ENCODE results near the gene CLEC9A.
"Not testable (repeated sequence)": the region's sequence is repeated elsewhere in the genome, so short reads cannot be mapped to it uniquely, and the experiment has no call there.

Gene CLEC9A

GRCh38 chr12:10026666-10027065 is 3.8 kb upstream of the CLEC9A start:
- not testable (repeated sequence) for H3K9ac ChIP-seq (ENCODE audit: low read length); H3K79me1 ChIP-seq (ENCODE audit: low read length); H3K4ac ChIP-seq (ENCODE audit: low read depth, low read length); H3K4me2 ChIP-seq (ENCODE audit: low read length); H3K27me3 ChIP-seq (ENCODE audit: insufficient read depth, low read length, poor library complexity); DNase-seq; H3K18ac ChIP-seq (ENCODE audit: low read length); H3K56ac ChIP-seq (ENCODE audit: low read length); H3K4me3 ChIP-seq (ENCODE audit: low read length); H3K23ac ChIP-seq (ENCODE audit: low read length); H2BK120ac ChIP-seq (ENCODE audit: low read depth, low read length); H2BK15ac ChIP-seq (replicated peaks; ENCODE audit: low read depth); H3K4me1 ChIP-seq (ENCODE audit: control insufficient read depth, low read depth, low read length); H3K79me2 ChIP-seq (ENCODE audit: control insufficient read depth, insufficient read depth, low read length); H4K8ac ChIP-seq (ENCODE audit: low read depth, low read length); H2AK5ac ChIP-seq (ENCODE audit: low read length); H3K36me3 ChIP-seq (ENCODE audit: control insufficient read depth, insufficient read depth, low read length); H3K27ac ChIP-seq (ENCODE audit: low read depth, low read length); H4K5ac ChIP-seq (ENCODE audit: low read length); H2BK5ac ChIP-seq (ENCODE audit: low read length)
- no CpG with 5 or more reads among the region's 4 CpGs for WGBS (ENCODE audit: extremely low coverage, insufficient coverage, low lambda C conversion rate)

- no peak overlapping the region for H4K8ac ChIP-seq (ENCODE audit: low read depth, low read length)
- no peaks in the 10 kb centered on the region for H3K79me2 ChIP-seq (ENCODE audit: control insufficient read depth, insufficient read depth, low read length)
- no peaks in the 10 kb centered on the region for H3K27me3 ChIP-seq (ENCODE audit: insufficient read depth, low read length, poor library complexity)
- no peak overlapping the region for H3K56ac ChIP-seq (ENCODE audit: low read length)
- no peak overlapping the region for H3K4ac ChIP-seq (ENCODE audit: low read depth, low read length)
- no peak overlapping the region for H2BK15ac ChIP-seq (replicated peaks; ENCODE audit: low read depth)
- no peak overlapping the region for H3K9ac ChIP-seq (ENCODE audit: low read length)
- no peak overlapping the region for H3K4me2 ChIP-seq (ENCODE audit: low read length)
- H3K23ac ChIP-seq (ENCODE audit: low read length), result no peak overlapping the region
- no peak for DNase-seq
- H2BK120ac ChIP-seq (ENCODE audit: low read depth, low read length), result no peak overlapping the region
- H3K4me3 ChIP-seq (ENCODE audit: low read length), result no peak overlapping the region
- no peak overlapping the region for H4K5ac ChIP-seq (ENCODE audit: low read length)
- WGBS (ENCODE audit: extremely low coverage, insufficient coverage, low lambda C conversion rate), result no CpG with 5 or more reads among the region's 3 CpGs
- no peaks in the 10 kb centered on the region for H3K36me3 ChIP-seq (ENCODE audit: control insufficient read depth, insufficient read depth, low read length)
- no peak overlapping the region for H2AK5ac ChIP-seq (ENCODE audit: low read length)
- no peak overlapping the region for H2BK5ac ChIP-seq (ENCODE audit: low read length)
- no peak overlapping the region for H3K18ac ChIP-seq (ENCODE audit: low read length)
- no peaks in the 10 kb centered on the region for H3K4me1 ChIP-seq (ENCODE audit: control insufficient read depth, low read depth, low read length)
- no peak overlapping the region for H3K27ac ChIP-seq (ENCODE audit: low read depth, low read length)
- H3K79me1 ChIP-seq (ENCODE audit: low read length), result no peaks in the 10 kb centered on the region
Observed at GRCh38 chr12:10027311-10027710, 3.2 kb upstream of the CLEC9A start.

GRCh38 chr12:10027721-10028120 is 2.8 kb upstream of the CLEC9A start:
- no peaks in the 10 kb centered on the region for H3K27me3 ChIP-seq (ENCODE audit: insufficient read depth, low read length, poor library complexity)
- no peak overlapping the region for H3K4me3 ChIP-seq (ENCODE audit: low read length)
- DNase-seq, result no peak
- H2AK5ac ChIP-seq (ENCODE audit: low read length), result no peak overlapping the region
- no peak overlapping the region for H2BK5ac ChIP-seq (ENCODE audit: low read length)
- H3K56ac ChIP-seq (ENCODE audit: low read length), result no peak overlapping the region
- no peaks in the 10 kb centered on the region for H3K79me1 ChIP-seq (ENCODE audit: low read length)
- no peaks in the 10 kb centered on the region for H3K4me1 ChIP-seq (ENCODE audit: control insufficient read depth, low read depth, low read length)
- no peak overlapping the region for H3K4ac ChIP-seq (ENCODE audit: low read depth, low read length)
- no peaks in the 10 kb centered on the region for H3K36me3 ChIP-seq (ENCODE audit: control insufficient read depth, insufficient read depth, low read length)
- no peaks in the 10 kb centered on the region for H3K79me2 ChIP-seq (ENCODE audit: control insufficient read depth, insufficient read depth, low read length)
- no peak overlapping the region for H3K18ac ChIP-seq (ENCODE audit: low read length)
- no peak overlapping the region for H3K27ac ChIP-seq (ENCODE audit: low read depth, low read length)
- H3K4me2 ChIP-seq (ENCODE audit: low read length), result no peak overlapping the region
- no peak overlapping the region for H2BK120ac ChIP-seq (ENCODE audit: low read depth, low read length)
- WGBS (ENCODE audit: extremely low coverage, insufficient coverage, low lambda C conversion rate), result no CpG with 5 or more reads among the region's 4 CpGs
- H4K8ac ChIP-seq (ENCODE audit: low read depth, low read length), result no peak overlapping the region
- H3K9ac ChIP-seq (ENCODE audit: low read length), result no peak overlapping the region
- no peak overlapping the region for H4K5ac ChIP-seq (ENCODE audit: low read length)
- no peak overlapping the region for H3K23ac ChIP-seq (ENCODE audit: low read length)
- no peak overlapping the region for H2BK15ac ChIP-seq (replicated peaks; ENCODE audit: low read depth)

GRCh38 chr12:10031321-10031720 is 839 bp downstream of the CLEC9A start:
- H3K79me2 ChIP-seq (ENCODE audit: control insufficient read depth, insufficient read depth, low read length), result no peaks in the 10 kb centered on the region
- H3K27ac ChIP-seq (ENCODE audit: low read depth, low read length), result no peak overlapping the region
- DNase-seq, result peak; percentile 36
- no peaks in the 10 kb centered on the region for H3K27me3 ChIP-seq (ENCODE audit: insufficient read depth, low read length, poor library complexity)
- H3K4me1 ChIP-seq (ENCODE audit: control insufficient read depth, low read depth, low read length), result no peaks in the 10 kb centered on the region
- no peak overlapping the region for H2AK5ac ChIP-seq (ENCODE audit: low read length)
- no peak overlapping the region for H2BK15ac ChIP-seq (replicated peaks; ENCODE audit: low read depth)
- no peak overlapping the region for H3K18ac ChIP-seq (ENCODE audit: low read length)
- H3K9ac ChIP-seq (ENCODE audit: low read length), result no peak overlapping the region
- no peak overlapping the region for H2BK5ac ChIP-seq (ENCODE audit: low read length)
- H3K23ac ChIP-seq (ENCODE audit: low read length), result no peak overlapping the region
- no peak overlapping the region for H2BK120ac ChIP-seq (ENCODE audit: low read depth, low read length)
- no peak overlapping the region for H3K4me3 ChIP-seq (ENCODE audit: low read length)
- no peaks in the 10 kb centered on the region for H3K79me1 ChIP-seq (ENCODE audit: low read length)
- no peaks in the 10 kb centered on the region for H3K36me3 ChIP-seq (ENCODE audit: control insufficient read depth, insufficient read depth, low read length)
- WGBS (ENCODE audit: extremely low coverage, insufficient coverage, low lambda C conversion rate), result no CpG with 5 or more reads among the region's 4 CpGs
- no peak overlapping the region for H3K4me2 ChIP-seq (ENCODE audit: low read length)
- no peak overlapping the region for H4K5ac ChIP-seq (ENCODE audit: low read length)
- H3K4ac ChIP-seq (ENCODE audit: low read depth, low read length), result no peak overlapping the region
- no peak overlapping the region for H3K56ac ChIP-seq (ENCODE audit: low read length)
- H4K8ac ChIP-seq (ENCODE audit: low read depth, low read length), result no peak overlapping the region

GRCh38 chr12:10031771-10032175 is 1.3 kb downstream of the CLEC9A start:
- peak; percentile 83 for DNase-seq
- Histone ChIP-seq H3K79me2 (ENCODE audit: control insufficient read depth, insufficient read depth, low read length) (no peaks in the 10 kb centered on the region), H4K5ac (ENCODE audit: low read length) (no peak overlapping the region), H3K4ac (ENCODE audit: low read depth, low read length) (no peak overlapping the region), H3K18ac (ENCODE audit: low read length) (no peak overlapping the region), H3K79me1 (ENCODE audit: low read length) (no peaks in the 10 kb centered on the region), H3K23ac (ENCODE audit: low read length) (no peak overlapping the region), H3K4me3 (ENCODE audit: low read length) (no peak overlapping the region), H2BK120ac (ENCODE audit: low read depth, low read length) (no peak overlapping the region), H2AK5ac (ENCODE audit: low read length) (no peak overlapping the region), H3K27me3 (ENCODE audit: insufficient read depth, low read length, poor library complexity) (no peaks in the 10 kb centered on the region), H3K27ac (ENCODE audit: low read depth, low read length) (no peak overlapping the region), H2BK5ac (ENCODE audit: low read length) (no peak overlapping the region), H3K36me3 (ENCODE audit: control insufficient read depth, insufficient read depth, low read length) (no peaks in the 10 kb centered on the region), H3K9ac (ENCODE audit: low read length) (no peak overlapping the region), H3K4me1 (ENCODE audit: control insufficient read depth, low read depth, low read length) (no peaks in the 10 kb centered on the region), H4K8ac (ENCODE audit: low read depth, low read length) (no peak overlapping the region), H3K4me2 (ENCODE audit: low read length) (no peak overlapping the region), H2BK15ac (replicated peaks; ENCODE audit: low read depth) (no peak overlapping the region), H3K56ac (ENCODE audit: low read length) (no peak overlapping the region)
- WGBS (ENCODE audit: extremely low coverage, insufficient coverage, low lambda C conversion rate), result no CpG with 5 or more reads among the region's 5 CpGs

GRCh38 chr12:10033783-10034545 is 3.5 kb downstream of the CLEC9A start:
- Histone ChIP-seq H3K4me2 (ENCODE audit: low read length) (no peak overlapping the region), H2AK5ac (ENCODE audit: low read length) (no peak overlapping the region), H3K36me3 (ENCODE audit: control insufficient read depth, insufficient read depth, low read length) (no peaks in the 10 kb centered on the region), H2BK120ac (ENCODE audit: low read depth, low read length) (no peak overlapping the region), H3K79me1 (ENCODE audit: low read length) (no peaks in the 10 kb centered on the region), H2BK15ac (replicated peaks; ENCODE audit: low read depth) (no peak overlapping the region), H4K8ac (ENCODE audit: low read depth, low read length) (no peak overlapping the region), H2BK5ac (ENCODE audit: low read length) (no peak overlapping the region), H3K9ac (ENCODE audit: low read length) (no peak overlapping the region), H3K27ac (ENCODE audit: low read depth, low read length) (no peak overlapping the region), H3K4me3 (ENCODE audit: low read length) (no peak overlapping the region), H4K5ac (ENCODE audit: low read length) (no peak overlapping the region), H3K79me2 (ENCODE audit: control insufficient read depth, insufficient read depth, low read length) (no peaks in the 10 kb centered on the region), H3K4me1 (ENCODE audit: control insufficient read depth, low read depth, low read length) (no peaks in the 10 kb centered on the region), H3K18ac (ENCODE audit: low read length) (no peak overlapping the region), H3K23ac (ENCODE audit: low read length) (no peak overlapping the region), H3K56ac (ENCODE audit: low read length) (no peak overlapping the region), H3K27me3 (ENCODE audit: insufficient read depth, low read length, poor library complexity) (no peaks in the 10 kb centered on the region), H3K4ac (ENCODE audit: low read depth, low read length) (no peak overlapping the region)
- no CpG with 5 or more reads among the region's 1 CpG for WGBS (ENCODE audit: extremely low coverage, insufficient coverage, low lambda C conversion rate)
- no peak for DNase-seq
